ENCODE results near the gene URB1.

Gene URB1

DNA sequence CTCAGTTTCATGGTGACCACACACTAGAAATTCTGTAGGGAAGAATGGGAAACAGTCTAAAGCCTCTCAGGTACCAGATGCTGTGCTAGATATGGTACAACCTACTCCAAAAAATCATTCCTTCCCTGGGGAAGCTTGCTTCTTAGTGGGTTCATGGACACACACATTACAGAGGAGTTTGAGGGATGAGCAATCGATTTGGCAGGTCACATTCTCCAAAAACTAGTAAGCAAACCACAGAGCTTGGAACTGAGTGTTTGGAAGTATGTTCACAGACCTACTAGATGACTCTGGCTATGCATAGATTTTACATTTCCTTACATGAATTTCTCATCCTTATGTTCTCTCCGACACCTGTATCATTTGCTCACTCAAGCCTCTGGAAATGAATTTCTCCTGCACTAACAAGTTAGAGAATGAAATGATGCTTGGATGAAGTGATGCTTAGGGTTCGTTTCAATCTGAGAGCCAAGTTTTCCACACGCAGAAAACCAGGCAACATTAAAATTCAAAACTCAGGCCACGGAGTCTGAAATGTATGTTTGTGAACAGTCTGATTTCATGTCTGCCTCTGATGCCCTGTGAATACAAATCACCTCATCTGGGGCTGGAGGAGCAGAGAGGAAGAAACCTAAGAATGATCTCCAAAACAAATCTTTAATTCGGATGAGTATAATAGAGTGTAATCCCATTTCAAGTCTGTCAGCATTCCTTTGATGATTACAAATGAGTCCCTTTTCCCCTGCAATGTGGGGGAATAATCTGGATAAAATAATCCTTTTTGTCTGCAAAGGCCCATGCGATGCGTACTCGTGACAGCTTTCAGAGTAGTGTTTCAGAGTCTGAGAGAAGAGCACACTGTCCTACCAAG lies 30.7 kb upstream of the URB1 start:
- Histone ChIP-seq H3K79me2 (ENCODE audit: insufficient read depth, low read length) (no peaks in the 10 kb centered on the region), H2AFZ (ENCODE audit: low read length) (no peak overlapping the region), H3K27me3 (ENCODE audit: insufficient read depth, low read length) (no peaks in the 10 kb centered on the region), H3K4me1 (ENCODE audit: insufficient read depth, low read length, severe bottlenecking) (no peaks in the 10 kb centered on the region), H3K9me2 (ENCODE audit: low read depth, low read length) (no peaks in the 10 kb centered on the region), H3K9ac (ENCODE audit: low read length) (no peak overlapping the region), H4K20me1 (ENCODE audit: insufficient read depth, low read length) (no peaks in the 10 kb centered on the region), H3K9me3 (ENCODE audit: low read length) (peaks cover 3% of the 10 kb centered on the region; the same call in 1 of the 2 replicates), H3K4me3 (ENCODE audit: low read depth, low read length, poor library complexity, severe bottlenecking) (no peak overlapping the region), H3K36me3 (ENCODE audit: insufficient read depth, low read length) (no peaks in the 10 kb centered on the region), H3K27ac (ENCODE audit: low read depth, low read length, poor library complexity, severe bottlenecking) (no peak overlapping the region), H3F3A (ENCODE audit: insufficient read depth, low read length) (no peaks in the 10 kb centered on the region), H3K4me2 (ENCODE audit: low read length) (no peak overlapping the region)
- TF ChIP-seq EZH2 (IDR thresholded peaks at IDR 0.05; ENCODE audit: borderline replicate concordance, low read length) = no peak
- TF ChIP-seq CTCF (IDR thresholded peaks at IDR 0.05; ENCODE audit: low read length) = no peak

DNA sequence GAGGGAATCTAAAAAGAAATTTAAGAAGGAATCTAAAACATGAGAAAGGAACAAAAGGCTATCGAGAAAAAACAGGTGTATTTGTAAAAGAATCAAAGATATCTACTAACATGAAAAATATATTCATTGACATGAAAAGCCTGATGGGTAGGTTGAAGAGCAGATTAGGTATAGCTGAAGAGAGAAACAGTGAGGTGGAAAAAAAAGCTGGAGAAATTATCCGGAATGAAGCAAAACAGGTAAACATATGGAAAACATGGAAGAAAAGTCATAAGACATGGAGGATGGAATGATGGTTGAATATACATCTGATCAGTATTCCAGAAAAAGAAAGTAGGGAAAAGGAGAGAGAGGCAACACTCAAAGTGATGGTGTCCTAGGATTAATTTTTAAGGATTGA lies 29.3 kb upstream of the URB1 start:
- Histone ChIP-seq H3K79me2 (ENCODE audit: insufficient read depth, low read length) (no peaks in the 10 kb centered on the region), H3K9me3 (ENCODE audit: low read length) (peaks cover 3% of the 10 kb centered on the region; the same call in 1 of the 2 replicates), H3F3A (ENCODE audit: insufficient read depth, low read length) (no peaks in the 10 kb centered on the region), H3K4me3 (ENCODE audit: low read depth, low read length, poor library complexity, severe bottlenecking) (no peak overlapping the region), H3K36me3 (ENCODE audit: insufficient read depth, low read length) (no peaks in the 10 kb centered on the region), H3K9ac (ENCODE audit: low read length) (no peak overlapping the region), H4K20me1 (ENCODE audit: insufficient read depth, low read length) (no peaks in the 10 kb centered on the region), H3K9me2 (ENCODE audit: low read depth, low read length) (no peaks in the 10 kb centered on the region), H3K4me1 (ENCODE audit: insufficient read depth, low read length, severe bottlenecking) (no peaks in the 10 kb centered on the region), H2AFZ (ENCODE audit: low read length) (no peak overlapping the region), H3K4me2 (ENCODE audit: low read length) (no peak overlapping the region), H3K27me3 (ENCODE audit: insufficient read depth, low read length) (no peaks in the 10 kb centered on the region), H3K27ac (ENCODE audit: low read depth, low read length, poor library complexity, severe bottlenecking) (no peak overlapping the region)
- TF ChIP-seq EZH2 (IDR thresholded peaks at IDR 0.05; ENCODE audit: borderline replicate concordance, low read length) (no peak), CTCF (IDR thresholded peaks at IDR 0.05; ENCODE audit: low read length) (no peak)

DNA sequence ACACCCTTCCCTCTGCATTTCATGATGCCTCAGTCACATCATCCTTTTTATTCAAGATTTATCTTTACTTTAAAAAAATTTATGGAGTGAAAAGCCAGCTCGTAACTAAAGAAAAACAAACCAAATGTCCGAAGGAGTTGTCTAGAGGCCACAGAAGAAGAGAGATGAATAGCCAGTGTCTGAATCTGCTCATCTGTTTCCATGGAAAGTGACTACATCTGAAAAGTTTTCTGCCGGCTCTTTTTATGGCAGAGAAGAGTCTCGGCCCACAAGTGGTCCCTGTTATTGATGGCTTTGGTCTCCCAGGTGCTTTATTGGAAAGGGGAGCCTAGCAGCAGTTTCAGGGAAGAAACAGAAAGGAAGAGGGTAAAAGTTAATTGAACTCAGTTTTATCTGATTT lies 25.3 kb upstream of the URB1 start:
- Histone ChIP-seq H3K36me3 (ENCODE audit: insufficient read depth, low read length) (no peaks in the 10 kb centered on the region), H3K27me3 (ENCODE audit: insufficient read depth, low read length) (no peaks in the 10 kb centered on the region), H3F3A (ENCODE audit: insufficient read depth, low read length) (no peaks in the 10 kb centered on the region), H3K4me3 (ENCODE audit: low read depth, low read length, poor library complexity, severe bottlenecking) (no peak overlapping the region), H2AFZ (ENCODE audit: low read length) (no peak overlapping the region), H3K9me2 (ENCODE audit: low read depth, low read length) (no peaks in the 10 kb centered on the region), H4K20me1 (ENCODE audit: insufficient read depth, low read length) (no peaks in the 10 kb centered on the region), H3K4me2 (ENCODE audit: low read length) (no peak overlapping the region), H3K79me2 (ENCODE audit: insufficient read depth, low read length) (no peaks in the 10 kb centered on the region), H3K9me3 (ENCODE audit: low read length) (peaks cover 3% of the 10 kb centered on the region; the same call in 1 of the 2 replicates), H3K4me1 (ENCODE audit: insufficient read depth, low read length, severe bottlenecking) (no peaks in the 10 kb centered on the region), H3K9ac (ENCODE audit: low read length) (no peak overlapping the region), H3K27ac (ENCODE audit: low read depth, low read length, poor library complexity, severe bottlenecking) (no peak overlapping the region)
- TF ChIP-seq EZH2 (IDR thresholded peaks at IDR 0.05; ENCODE audit: borderline replicate concordance, low read length) (no peak), CTCF (IDR thresholded peaks at IDR 0.05; ENCODE audit: low read length) (no peak)
